ENCODE measurements around the gene NOLC1. TPM values are rescaled to one million over a fixed set of nuclear protein-coding genes. Genes with fewer than 3 reads are reported as not detected.
A peak's percentile ranks its signal among the peaks of the same experiment; 100 is the strongest.

Gene NOLC1
- total and polyA plus RNA-seq, 2 of the 13 experiments (the other 11 are each of a cell fraction or from before 2014, with no cell fraction given) = 50.6 to 81.0 TPM

DNA sequence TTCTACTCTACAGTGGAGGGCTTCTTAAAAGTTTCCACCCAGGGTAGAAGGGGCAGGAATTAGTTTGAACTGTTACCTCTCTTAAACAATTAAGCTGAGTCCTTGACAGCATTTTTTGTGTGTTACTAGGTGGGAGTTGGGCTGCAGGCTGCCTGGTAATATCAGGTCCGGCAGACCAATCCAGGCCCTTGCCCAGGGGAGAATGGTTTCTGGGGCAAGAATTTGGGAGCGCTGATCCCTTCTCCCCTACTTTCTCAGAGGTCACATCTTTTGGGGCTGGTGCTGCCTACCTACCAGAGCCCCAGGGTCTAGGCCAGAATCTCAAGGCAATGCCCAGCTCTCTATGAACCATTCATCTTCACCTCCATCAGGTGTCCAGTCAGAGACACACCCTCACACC lies 17.8 kb upstream of the NOLC1 start:
- in situ Hi-C loops (cut with HindIII; ENCODE audit: extremely low pct_ligation_motif_present, low pct_unique_long_range_greater_than_20kb) = no loop called here

More for the DNA sequence above, 17.8 kb upstream of the NOLC1 start:
- Histone ChIP-seq H2AFZ (ENCODE audit: low read length) (no peak overlapping the region), H3K27ac (ENCODE audit: extremely low read length, insufficient read depth, low read length) (peak overlapping the region; percentile 88), H3K9me3 (ENCODE audit: low read length) (no peaks in the 10 kb centered on the region), H3K36me3 (replicated peaks in 1 of 2; ENCODE audit: control insufficient read depth in 1 of 2, insufficient read depth in 2 of 2, low read length in 2 of 2) (peaks cover 18 to 29% of the 10 kb centered on the region in 2 experiments; a peak in 4 of 5 replicates), H3K27me3 (ENCODE audit: control insufficient read depth in 1 of 2, insufficient read depth in 2 of 2, low read length in 2 of 2) (peaks cover 0 to 4% of the 10 kb centered on the region in 2 experiments; a peak in 1 of 5 replicates), H3K4me1 (ENCODE audit: insufficient read depth, low read length) (peaks cover 41% of the 10 kb centered on the region), H3K4me3 (replicated peaks in 1 of 3; ENCODE audit: insufficient read depth in 1 of 3, low read depth in 2 of 3, low read length in 3 of 3) (peak overlapping the region; percentile 82 to 96 (median 92)), H3K79me2 (ENCODE audit: insufficient read depth, low read length) (peaks cover 54% of the 10 kb centered on the region), H3K4me2 (ENCODE audit: low read depth, low read length) (peak overlapping the region; percentile 82), H4K20me1 (ENCODE audit: insufficient read depth, low read length) (peaks cover 45% of the 10 kb centered on the region), H3K9ac (ENCODE audit: insufficient read depth, low read depth, low read length) (peak overlapping the region; percentile 93)
- DNase-seq (ENCODE audit: low spot score) (no peak), FAIRE-seq (no peak), ATAC-seq (no peak)
- TF ChIP-seq, protein P1, sequence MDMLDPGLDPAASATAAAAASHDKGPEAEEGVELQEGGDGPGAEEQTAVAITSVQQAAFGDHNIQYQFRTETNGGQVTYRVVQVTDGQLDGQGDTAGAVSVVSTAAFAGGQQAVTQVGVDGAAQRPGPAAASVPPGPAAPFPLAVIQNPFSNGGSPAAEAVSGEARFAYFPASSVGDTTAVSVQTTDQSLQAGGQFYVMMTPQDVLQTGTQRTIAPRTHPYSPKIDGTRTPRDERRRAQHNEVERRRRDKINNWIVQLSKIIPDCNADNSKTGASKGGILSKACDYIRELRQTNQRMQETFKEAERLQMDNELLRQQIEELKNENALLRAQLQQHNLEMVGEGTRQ (IDR thresholded peaks at IDR 0.05; ENCODE audit: low read depth, low read length) = no peak
- TF ChIP-seq, protein P1 (CRISPR knock-in tag; IDR thresholded peaks at IDR 0.05; ENCODE audit: borderline replicate concordance) = no peak
- no peak for TF ChIP-seq ZNF350 (CRISPR knock-in tag; IDR thresholded peaks at IDR 0.05; ENCODE audit: borderline replicate concordance, low read depth)
- no peak for TF ChIP-seq ZFP41 (CRISPR knock-in tag; IDR thresholded peaks at IDR 0.05; ENCODE audit: borderline replicate concordance)
- no peak for TF ChIP-seq NCOR1 (IDR thresholded peaks at IDR 0.05; ENCODE audit: borderline replicate concordance, low read length)
- TF ChIP-seq, protein P2, sequence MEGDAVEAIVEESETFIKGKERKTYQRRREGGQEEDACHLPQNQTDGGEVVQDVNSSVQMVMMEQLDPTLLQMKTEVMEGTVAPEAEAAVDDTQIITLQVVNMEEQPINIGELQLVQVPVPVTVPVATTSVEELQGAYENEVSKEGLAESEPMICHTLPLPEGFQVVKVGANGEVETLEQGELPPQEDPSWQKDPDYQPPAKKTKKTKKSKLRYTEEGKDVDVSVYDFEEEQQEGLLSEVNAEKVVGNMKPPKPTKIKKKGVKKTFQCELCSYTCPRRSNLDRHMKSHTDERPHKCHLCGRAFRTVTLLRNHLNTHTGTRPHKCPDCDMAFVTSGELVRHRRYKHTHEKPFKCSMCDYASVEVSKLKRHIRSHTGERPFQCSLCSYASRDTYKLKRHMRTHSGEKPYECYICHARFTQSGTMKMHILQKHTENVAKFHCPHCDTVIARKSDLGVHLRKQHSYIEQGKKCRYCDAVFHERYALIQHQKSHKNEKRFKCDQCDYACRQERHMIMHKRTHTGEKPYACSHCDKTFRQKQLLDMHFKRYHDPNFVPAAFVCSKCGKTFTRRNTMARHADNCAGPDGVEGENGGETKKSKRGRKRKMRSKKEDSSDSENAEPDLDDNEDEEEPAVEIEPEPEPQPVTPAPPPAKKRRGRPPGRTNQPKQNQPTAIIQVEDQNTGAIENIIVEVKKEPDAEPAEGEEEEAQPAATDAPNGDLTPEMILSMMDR (CRISPR knock-in tag; IDR thresholded peaks at IDR 0.05) = no peak
- no peak for TF ChIP-seq TCF12 (IDR thresholded peaks at IDR 0.05)
- no peak for TF ChIP-seq TCF12 (CRISPR knock-in tag; IDR thresholded peaks at IDR 0.05)
- no peak for TF ChIP-seq ZNF263 (CRISPR knock-in tag; IDR thresholded peaks at IDR 0.05)
- no peak for TF ChIP-seq ZSCAN22 (CRISPR knock-in tag; IDR thresholded peaks at IDR 0.05)
- ChIA-PET POLR2A (interaction anchor here (1.2 to 1.6 kb wide), 3 partner anchors 12 to 19 kb away, joined by 3 to 8 read pairs (median 4); partner anchors contain the start of gene NOLC1), CTCF (ENCODE audit: low intra/inter-chr PET ratio, low total read pairs) (no interaction called here)
- intact Hi-C loops (cut with micrococcal nuclease; ENCODE audit: unreplicated experiment) = no loop called here
- BruUV-seq (replicated peaks) = TSS peak; percentile 67
- 46% methylated on average over 2 of the region's 2 CpGs for WGBS (ENCODE audit: low lambda C conversion rate)

Data from HepG2 (cell line).